ENCODE measurements around the gene AARS1. TPM values are rescaled to one million over a fixed set of nuclear protein-coding genes. Genes with fewer than 3 reads are reported as not detected.
"Not testable (repeated sequence)": the region's sequence is repeated elsewhere in the genome, so short reads cannot be mapped to it uniquely, and the experiment has no call there.

AARS1 gene
- total RNA-seq (100 to 1,000 TPM; 135 to 136 TPM), polyA plus RNA-seq (38.6 TPM)

- Mint-ChIP-seq H3K36me3 (peaks cover 0 to 8% (median 0%) of the 10 kb centered on the region in 3 donors), H3K4me1 (peaks cover 12 to 25% (median 24%) of the 10 kb centered on the region in 3 donors), H3K27ac (peak within 1 kb of the TSS; percentile 67 to 100 (median 96)), H3K4me3 (peak within 1 kb of the TSS; percentile 90 to 98 (median 97)), H3K9me3 (no peaks in the 10 kb centered on the region), H3K27me3 (peaks cover 0 to 2% of the 10 kb centered on the region in 2 donors)
- Histone ChIP-seq H3K36me3 (ENCODE audit: insufficient read depth, low read length) (no peaks in the 10 kb centered on the region), H3K27ac (ENCODE audit: low read depth, low read length) (peak within 1 kb of the TSS; percentile 93), H3K9me3 (ENCODE audit: low read length) (no peaks in the 10 kb centered on the region), H3K27me3 (ENCODE audit: insufficient read depth, low read length, poor library complexity, severe bottlenecking) (no peaks in the 10 kb centered on the region), H3K4me3 (ENCODE audit: low read length) (peak within 1 kb of the TSS; percentile 67), H3K4me1 (ENCODE audit: insufficient read depth, low read length) (peaks cover 8% of the 10 kb centered on the region)
- peak; percentile 92 to 97 (median 96) for DNase-seq
- ChIA-PET POLR2A (interaction anchor here (0.9 to 2.5 kb wide), 9 partner anchors 9 to 527 kb away, joined by 3 to 44 read pairs (median 5); partner anchors contain the start of genes COG4, DDX19A, DDX19B and EXOSC6), CTCF (interaction anchor here (0.5 to 1.8 kb wide), 7 partner anchors 9 to 57 kb away, joined by 3 to 6 read pairs (median 3); partner anchors contain the start of genes DDX19A, DDX19B and EXOSC6)
Measured at GRCh38 chr16:70289229-70290094, at the start of gene AARS1. Gene AARS1, minus strand, starts transcription at chr16:70289506. Its CDS starts 6,743 bp downstream, at chr16:70282763.

- Histone ChIP-seq H3K9me3 (ENCODE audit: low read length) (no peaks in the 10 kb centered on the region), H3K4me3 (ENCODE audit: low read length) (no peak overlapping the region), H3K4me1 (ENCODE audit: insufficient read depth, low read length) (no peaks in the 10 kb centered on the region), H3K27me3 (ENCODE audit: insufficient read depth, low read length, poor library complexity, severe bottlenecking) (no peaks in the 10 kb centered on the region), H3K27ac (ENCODE audit: low read depth, low read length) (no peak overlapping the region), H3K36me3 (ENCODE audit: insufficient read depth, low read length) (peaks cover 14% of the 10 kb centered on the region)
- H3K4me3 Mint-ChIP-seq, result no peak overlapping the region
- H3K4me1 Mint-ChIP-seq, result no peaks in the 10 kb centered on the region
- H3K27ac Mint-ChIP-seq, result no peak overlapping the region
- no peaks in the 10 kb centered on the region for H3K9me3 Mint-ChIP-seq
- H3K27me3 Mint-ChIP-seq, result no peaks in the 10 kb centered on the region
- ChIA-PET CTCF (interaction anchor here (1.2 kb wide), 1 partner anchor 8 kb away, joined by 3 read pairs; the partner anchor contains the start of gene DDX19A), POLR2A (no interaction called here)
- no peak for DNase-seq
- H3K36me3 Mint-ChIP-seq, result peaks cover 4 to 25% (median 15%) of the 10 kb centered on the region in 3 donors
Measured at GRCh38 chr16:70337814-70338213, 48.5 kb upstream of the AARS1 start.

DNA sequence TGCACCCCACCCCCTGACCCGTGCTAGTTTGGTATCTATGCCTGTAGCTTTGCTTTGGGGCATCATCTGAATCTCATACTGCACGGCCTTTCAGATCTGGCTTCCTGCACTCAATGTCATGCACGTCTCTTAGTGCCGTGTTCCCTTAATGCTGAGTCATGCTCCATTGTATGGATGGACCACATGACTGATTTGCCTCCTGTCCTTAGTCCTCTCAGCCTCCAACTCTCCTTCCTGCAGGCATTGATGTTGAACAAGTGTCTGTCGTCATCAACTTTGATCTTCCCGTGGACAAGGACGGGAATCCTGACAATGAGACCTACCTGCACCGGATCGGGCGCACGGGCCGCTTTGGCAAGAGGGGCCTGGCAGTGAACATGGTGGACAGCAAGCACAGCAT, 43.4 kb upstream of the AARS1 start:
- H3K4me1 ChIP-seq (ENCODE audit: insufficient read depth, low read length); H3K9me3 Mint-ChIP-seq; H3K27me3 ChIP-seq (ENCODE audit: insufficient read depth, low read length, poor library complexity, severe bottlenecking); H3K27ac ChIP-seq (ENCODE audit: low read depth, low read length); H3K4me3 ChIP-seq (ENCODE audit: low read length); DNase-seq; H3K4me3 Mint-ChIP-seq; H3K9me3 ChIP-seq (ENCODE audit: low read length); H3K4me1 Mint-ChIP-seq; H3K27me3 Mint-ChIP-seq; CTCF ChIA-PET; POLR2A ChIA-PET: not testable (repeated sequence)
- peaks cover 18% of the 10 kb centered on the region for H3K36me3 ChIP-seq (ENCODE audit: insufficient read depth, low read length)
- Mint-ChIP-seq H3K36me3 (peaks cover 8 to 56% (median 17%) of the 10 kb centered on the region in 3 donors), H3K27ac (peak overlapping the region in 1 of 8 donors; percentile 27)

DNA sequence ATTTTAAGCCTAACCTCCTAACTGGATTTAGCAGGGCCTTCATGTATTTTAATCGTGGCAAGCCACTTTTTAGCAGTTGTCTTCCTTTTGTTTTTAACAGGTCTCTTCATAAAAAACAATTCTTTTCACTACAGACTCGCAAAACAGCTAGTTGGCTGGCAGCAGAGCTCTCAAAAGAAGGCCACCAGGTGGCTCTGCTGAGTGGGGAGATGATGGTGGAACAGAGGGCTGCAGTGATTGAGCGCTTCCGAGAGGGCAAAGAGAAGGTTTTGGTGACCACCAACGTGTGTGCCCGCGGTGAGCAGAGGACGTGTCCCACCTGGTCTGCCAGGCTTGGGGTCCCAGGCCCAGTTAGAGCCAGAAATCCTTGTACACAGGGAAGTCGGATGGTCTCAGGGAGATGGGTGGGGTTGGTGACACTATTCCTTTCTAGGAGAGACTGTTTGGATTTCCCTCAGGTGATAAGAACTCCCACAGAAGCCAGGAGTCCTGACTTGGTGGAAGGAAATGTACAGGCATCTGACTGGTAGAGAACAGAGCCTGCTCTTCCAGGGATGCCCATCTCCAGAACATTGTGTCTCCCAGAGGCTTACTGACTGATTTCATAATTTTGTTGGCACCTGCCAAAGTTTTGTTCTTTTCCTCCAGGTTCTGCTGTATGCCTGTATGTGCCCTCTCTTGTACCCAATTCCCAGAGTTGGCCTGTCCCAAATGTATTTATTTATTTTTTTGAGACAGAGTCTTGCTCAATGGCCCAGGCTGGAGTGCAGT, 42.5 kb upstream of the AARS1 start:
- H3K4me3 Mint-ChIP-seq, result no peak overlapping the region
- no peaks in the 10 kb centered on the region for H3K4me1 Mint-ChIP-seq

GRCh38 chr16:70331091-70331490, 41.8 kb upstream of the AARS1 start:
- Histone ChIP-seq H3K9me3 (ENCODE audit: low read length) (no peaks in the 10 kb centered on the region), H3K36me3 (ENCODE audit: insufficient read depth, low read length) (peaks cover 18% of the 10 kb centered on the region), H3K27ac (ENCODE audit: low read depth, low read length) (no peak overlapping the region), H3K4me3 (ENCODE audit: low read length) (no peak overlapping the region), H3K4me1 (ENCODE audit: insufficient read depth, low read length) (no peaks in the 10 kb centered on the region), H3K27me3 (ENCODE audit: insufficient read depth, low read length, poor library complexity, severe bottlenecking) (no peaks in the 10 kb centered on the region)
- Mint-ChIP-seq H3K27me3 (no peaks in the 10 kb centered on the region), H3K9me3 (no peaks in the 10 kb centered on the region), H3K4me1 (no peaks in the 10 kb centered on the region), H3K4me3 (no peak overlapping the region), H3K27ac (no peak overlapping the region), H3K36me3 (peaks cover 8 to 56% (median 17%) of the 10 kb centered on the region in 3 donors)
- no peak for DNase-seq
- POLR2A ChIA-PET, result interaction anchor here (0.7 kb wide), 1 partner anchor 16 kb away, joined by 3 read pairs; no protein-coding TSS in a partner anchor
- CTCF ChIA-PET, result interaction anchor here (0.9 to 1.1 kb wide), 2 partner anchors 10 to 42 kb away, joined by 3 read pairs; no protein-coding TSS in a partner anchor

More for the DNA sequence above, 42.5 kb upstream of the AARS1 start:
- Histone ChIP-seq H3K4me3 (ENCODE audit: low read length) (no peak overlapping the region), H3K27ac (ENCODE audit: low read depth, low read length) (no peak overlapping the region), H3K9me3 (ENCODE audit: low read length) (no peaks in the 10 kb centered on the region), H3K27me3 (ENCODE audit: insufficient read depth, low read length, poor library complexity, severe bottlenecking) (no peaks in the 10 kb centered on the region), H3K36me3 (ENCODE audit: insufficient read depth, low read length) (peaks cover 18% of the 10 kb centered on the region), H3K4me1 (ENCODE audit: insufficient read depth, low read length) (no peaks in the 10 kb centered on the region)
- POLR2A ChIA-PET, result interaction anchor here (0.7 kb wide), 1 partner anchor 16 kb away, joined by 3 read pairs; no protein-coding TSS in a partner anchor
- peaks cover 8 to 57% (median 17%) of the 10 kb centered on the region in 3 donors for H3K36me3 Mint-ChIP-seq
- no peaks in the 10 kb centered on the region for H3K27me3 Mint-ChIP-seq
- CTCF ChIA-PET, result interaction anchor here (0.9 kb wide), 1 partner anchor 43 kb away, joined by 3 read pairs; no protein-coding TSS in a partner anchor
- DNase-seq, result no peak
- H3K27ac Mint-ChIP-seq, result peak overlapping the region in 3 of 8 donors; percentile 23 to 75 (median 61)
- H3K9me3 Mint-ChIP-seq, result no peaks in the 10 kb centered on the region

DNA sequence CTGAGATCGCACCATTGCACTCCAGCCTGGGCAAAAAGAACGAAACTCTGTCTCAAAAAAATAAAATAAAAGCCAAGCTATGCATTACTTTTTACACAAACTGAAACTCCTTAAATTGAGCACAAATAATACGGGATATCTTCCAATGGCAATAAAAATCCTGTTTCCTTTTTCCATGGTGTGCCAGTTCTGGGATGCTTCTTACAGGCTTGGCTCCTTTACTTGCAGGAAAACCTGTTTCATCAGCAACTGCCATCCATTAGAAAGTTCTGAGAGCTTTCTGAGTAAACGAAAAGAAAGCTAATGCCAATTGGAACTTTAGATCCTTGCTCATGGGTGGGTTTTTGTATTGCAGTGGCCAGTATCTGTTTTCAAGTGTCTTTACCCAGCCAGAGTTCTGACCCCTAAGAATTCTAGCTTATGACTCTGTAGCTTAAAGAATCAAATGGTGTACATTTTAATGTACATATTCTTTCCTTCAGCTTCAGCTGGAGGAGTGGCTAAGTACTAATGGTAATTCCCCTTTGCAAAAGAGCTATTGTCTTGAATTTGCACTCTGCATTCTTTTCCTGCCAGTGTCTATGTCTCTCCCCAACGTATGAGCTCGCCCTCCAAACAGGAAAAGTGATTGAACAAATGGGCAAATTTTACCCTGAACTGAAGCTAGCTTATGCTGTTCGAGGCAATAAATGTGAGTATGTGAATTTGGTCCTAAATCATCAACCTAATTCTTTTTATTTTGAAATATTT, 35.9 kb upstream of the AARS1 start:
- H3K4me3 ChIP-seq (ENCODE audit: low read length), result no peak overlapping the region
- no peaks in the 10 kb centered on the region for H3K27me3 ChIP-seq (ENCODE audit: insufficient read depth, low read length, poor library complexity, severe bottlenecking)
- H3K4me1 ChIP-seq (ENCODE audit: insufficient read depth, low read length), result no peaks in the 10 kb centered on the region
- Mint-ChIP-seq H3K36me3 (peaks cover 0 to 46% (median 15%) of the 10 kb centered on the region in 3 donors), H3K9me3 (no peaks in the 10 kb centered on the region), H3K4me3 (no peak overlapping the region), H3K4me1 (no peaks in the 10 kb centered on the region), H3K27me3 (no peaks in the 10 kb centered on the region), H3K27ac (peak overlapping the region in 1 of 8 donors; percentile 17)
- H3K27ac ChIP-seq (ENCODE audit: low read depth, low read length), result no peak overlapping the region
- ChIA-PET POLR2A (no interaction called here), CTCF (interaction anchor here (0.7 to 1.5 kb wide), 2 partner anchors 73 to 329 kb away, joined by 3 to 4 read pairs; partner anchors contain the start of gene EXOSC6)
- DNase-seq, result no peak
- no peaks in the 10 kb centered on the region for H3K9me3 ChIP-seq (ENCODE audit: low read length)
- peaks cover 10% of the 10 kb centered on the region for H3K36me3 ChIP-seq (ENCODE audit: insufficient read depth, low read length)

DNA sequence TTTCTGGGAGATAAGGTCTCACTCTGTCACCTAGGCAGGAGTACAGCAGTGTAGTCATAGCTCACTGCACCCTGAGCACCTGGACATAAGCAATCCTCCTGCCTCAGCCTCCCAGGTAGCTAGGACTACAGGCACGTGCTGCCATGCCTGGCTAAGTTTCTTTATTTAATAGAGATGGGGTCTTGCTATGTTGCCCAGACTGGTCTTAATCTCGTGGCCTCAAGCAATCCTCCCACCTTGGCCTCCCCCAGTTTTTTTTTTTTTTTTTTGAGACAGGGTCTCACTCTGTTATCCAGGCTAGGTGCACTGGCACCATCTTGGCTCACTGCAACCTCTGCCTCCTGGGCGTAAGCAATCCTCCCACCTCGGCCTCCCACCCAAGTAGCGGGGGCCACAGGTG, 30.8 kb upstream of the AARS1 start:
- POLR2A ChIA-PET, result no interaction called here
- Histone ChIP-seq H3K36me3 (ENCODE audit: insufficient read depth, low read length) (peaks cover 18% of the 10 kb centered on the region), H3K27me3 (ENCODE audit: insufficient read depth, low read length, poor library complexity, severe bottlenecking) (no peaks in the 10 kb centered on the region), H3K4me1 (ENCODE audit: insufficient read depth, low read length) (no peaks in the 10 kb centered on the region), H3K27ac (ENCODE audit: low read depth, low read length) (no peak overlapping the region), H3K9me3 (ENCODE audit: low read length) (no peaks in the 10 kb centered on the region), H3K4me3 (ENCODE audit: low read length) (no peak overlapping the region)
- no peaks in the 10 kb centered on the region for H3K27me3 Mint-ChIP-seq
- no peaks in the 10 kb centered on the region for H3K4me1 Mint-ChIP-seq
- peaks cover 0 to 54% (median 6%) of the 10 kb centered on the region in 3 donors for H3K36me3 Mint-ChIP-seq
- peak overlapping the region in 1 of 8 donors; percentile 47 for H3K27ac Mint-ChIP-seq
- H3K4me3 Mint-ChIP-seq, result no peak overlapping the region
- H3K9me3 Mint-ChIP-seq, result no peaks in the 10 kb centered on the region
- CTCF ChIA-PET, result no interaction called here
- DNase-seq, result no peak
